GM21576 (cell line): ENCODE data around the gene GPR108.
"Not testable (repeated sequence)": the region's sequence is repeated elsewhere in the genome, so short reads cannot be mapped to it uniquely, and the experiment has no call there.

ENCODE experiments used
- ATAC-seq: cut with Tn5 transposase; IDR thresholded peaks from one replicate; pipeline ENCODE4 v1.9.1; 2021; ENCODE audit warnings: mild to moderate bottlenecking, moderate library complexity; ENCODE audit not compliant: unreplicated experiment

GPR108 gene

GRCh38 chr19:6721138-6721474 is 16.3 kb downstream of the GPR108 start:
- no peak for ATAC-seq

- ATAC-seq = no peak
Measured at GRCh38 chr19:6720369-6721137, 16.8 kb downstream of the GPR108 start, which contains the start of gene C3. TSS of gene C3 (minus strand) at chr19:6720650. CDS start at chr19:6720589, 61 bp downstream.

- ATAC-seq = no peak
Measured at GRCh38 chr19:6719992-6720368, 17.4 kb downstream of the GPR108 start.

GRCh38 chr19:6719540-6719861 is 17.9 kb downstream of the GPR108 start:
- no peak for ATAC-seq

- no peak for ATAC-seq
Measured at GRCh38 chr19:6718741-6719539, 18.4 kb downstream of the GPR108 start.

GRCh38 chr19:6718111-6718740 is 19.2 kb downstream of the GPR108 start:
- ATAC-seq = no peak

GRCh38 chr19:6717441-6717971 is 19.9 kb downstream of the GPR108 start:
- no peak for ATAC-seq

GRCh38 chr19:6717036-6717435 is 20.3 kb downstream of the GPR108 start:
- ATAC-seq = no peak

GRCh38 chr19:6716610-6716970 is 20.8 kb downstream of the GPR108 start:
- ATAC-seq = no peak

- ATAC-seq = no peak
Measured at GRCh38 chr19:6714749-6715555, 22.4 kb downstream of the GPR108 start.

GRCh38 chr19:6713773-6714692 is 23.3 kb downstream of the GPR108 start:
- no peak for ATAC-seq

- ATAC-seq = no peak
Measured at GRCh38 chr19:6712692-6713670, 24.4 kb downstream of the GPR108 start.

- no peak for ATAC-seq
Measured at GRCh38 chr19:6712231-6712630, 25.1 kb downstream of the GPR108 start.

GRCh38 chr19:6711605-6712004 is 25.8 kb downstream of the GPR108 start:
- no peak for ATAC-seq

GRCh38 chr19:6711078-6711361 is 26.4 kb downstream of the GPR108 start:
- ATAC-seq = no peak

- no peak for ATAC-seq
Measured at GRCh38 chr19:6710273-6711077, 26.9 kb downstream of the GPR108 start.

GRCh38 chr19:6709549-6709948 is 27.8 kb downstream of the GPR108 start:
- no peak for ATAC-seq

GRCh38 chr19:6708913-6709312 is 28.5 kb downstream of the GPR108 start:
- not testable (repeated sequence) for ATAC-seq
